IgD-negative memory B cell (primary cell): ENCODE measurements around the gene CCSER1. TPM values are rescaled to one million over a fixed set of nuclear protein-coding genes. Genes with fewer than 3 reads are reported as not detected.
"Not testable (repeated sequence)": the region's sequence is repeated elsewhere in the genome, so short reads cannot be mapped to it uniquely, and the experiment has no call there.

ENCODE experiments used
- H3K27ac Mint-ChIP-seq, 3 donors: one replicate each; pipeline ENCODE4 v1.8.0; 2020 to 2022; ENCODE audit warnings: mild to moderate bottlenecking in 3 of 3, mixed read lengths in 3 of 3, moderate library complexity in 1 of 3
- H3K27me3 Mint-ChIP-seq: one replicate; pipeline ENCODE4 v1.8.0; 2021; ENCODE audit warnings: mixed read lengths
- H3K36me3 Mint-ChIP-seq: one replicate; pipeline ENCODE4 v1.8.0; 2020; ENCODE audit warnings: mild to moderate bottlenecking, mixed read lengths
- H3K4me1 Mint-ChIP-seq, 3 donors: one replicate each; pipeline ENCODE4 v1.8.0; 2020 to 2022; ENCODE audit warnings: mixed read lengths in 3 of 3, mild to moderate bottlenecking in 1 of 3
- H3K4me3 Mint-ChIP-seq, 4 donors: one replicate each; pipeline ENCODE4 v1.8.0; 2020 to 2022; ENCODE audit warnings: mild to moderate bottlenecking in 4 of 4, mixed read lengths in 4 of 4, moderate library complexity in 3 of 4
- H3K9me3 Mint-ChIP-seq, 3 donors: one replicate each; pipeline ENCODE4 v1.8.0; 2020 to 2021; ENCODE audit warnings: mixed read lengths in 3 of 3, mild to moderate bottlenecking in 1 of 3
- polyA plus RNA-seq: library from polyadenylated mRNA; unstranded; fragments of 300-500 nt; fragmentation: Illumina TruSeq; gene quantifications from one replicate; pipeline ENCODE4 v1.2.3, GENCODE V29; 2021

CCSER1 gene
- polyA plus RNA-seq, 1 donor from 2014 or later: 4.7 TPM

DNA sequence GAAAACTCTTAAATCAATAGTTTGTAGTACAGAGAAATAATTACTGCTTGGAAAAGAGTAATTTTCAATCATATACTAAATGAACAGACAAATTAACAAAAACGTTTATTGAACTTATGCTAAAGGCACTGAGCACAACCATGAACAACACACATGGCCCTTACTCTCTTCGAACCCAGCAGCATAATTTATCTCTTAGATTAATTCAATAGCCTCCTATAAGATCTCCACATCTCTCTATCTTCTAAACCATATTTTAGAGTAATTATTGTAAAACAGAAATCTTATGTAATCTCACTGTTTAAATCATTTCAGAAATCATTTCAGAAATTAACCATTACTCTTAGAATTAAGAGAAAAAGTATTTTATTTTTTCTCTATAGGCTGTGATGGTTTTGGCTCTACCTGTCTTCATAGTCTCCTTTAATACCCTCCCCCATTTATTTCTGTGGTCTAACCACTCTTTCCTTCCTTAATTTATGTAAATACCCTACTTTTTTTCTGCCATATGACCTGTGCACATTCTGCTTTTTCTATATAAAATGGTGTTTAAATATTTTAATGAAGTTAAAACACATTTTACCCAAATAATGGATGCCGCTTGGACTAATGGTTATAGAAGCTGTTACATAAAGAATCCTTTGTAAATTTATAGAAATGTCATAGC is 218.5 kb downstream of the CCSER1 start:
- H3K4me3 Mint-ChIP-seq: no peak overlapping the region
- no peak overlapping the region for H3K27ac Mint-ChIP-seq
- peaks cover 0 to 4% (median 0%) of the 10 kb centered on the region in 3 donors for H3K4me1 Mint-ChIP-seq
- peaks cover 0 to 3% (median 0%) of the 10 kb centered on the region in 3 donors for H3K9me3 Mint-ChIP-seq
- no peaks in the 10 kb centered on the region for H3K36me3 Mint-ChIP-seq
- H3K27me3 Mint-ChIP-seq: no peaks in the 10 kb centered on the region

GRCh38 chr4:90349636-90350035 is 222.4 kb downstream of the CCSER1 start:
- no peak overlapping the region for H3K27ac Mint-ChIP-seq
- no peaks in the 10 kb centered on the region for H3K36me3 Mint-ChIP-seq
- H3K27me3 Mint-ChIP-seq: no peaks in the 10 kb centered on the region
- H3K4me1 Mint-ChIP-seq: peaks cover 0 to 4% (median 0%) of the 10 kb centered on the region in 3 donors
- peaks cover 0 to 3% (median 0%) of the 10 kb centered on the region in 3 donors for H3K9me3 Mint-ChIP-seq
- H3K4me3 Mint-ChIP-seq: no peak overlapping the region

DNA sequence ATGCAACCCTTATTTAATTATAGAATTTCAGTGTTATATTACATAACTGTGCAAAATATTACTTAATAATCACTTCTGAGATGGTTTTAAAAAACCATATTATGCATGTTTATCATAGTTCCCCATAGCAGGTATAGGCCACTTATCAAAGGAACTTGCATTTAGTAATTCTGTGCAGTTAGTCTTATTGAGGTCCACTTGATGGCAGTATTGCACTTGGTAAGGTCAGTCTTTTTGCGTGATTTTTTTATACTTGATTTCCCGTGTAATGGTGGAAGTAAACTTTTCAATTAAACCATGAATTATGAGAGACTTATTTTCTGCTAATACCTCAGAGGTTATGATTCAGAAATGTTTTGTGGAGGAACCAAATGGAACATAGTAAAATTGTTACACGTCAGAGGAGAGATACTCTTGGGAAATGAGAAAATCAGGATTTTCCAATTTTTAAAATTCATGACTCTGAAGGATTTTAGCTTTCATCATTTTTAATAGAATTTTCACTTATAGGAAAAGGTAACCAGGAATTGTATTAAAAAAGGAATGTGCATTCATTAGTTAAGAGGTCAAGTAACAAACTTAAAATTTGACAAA is 230.0 kb downstream of the CCSER1 start:
- H3K27ac Mint-ChIP-seq: no peak overlapping the region
- no peaks in the 10 kb centered on the region for H3K9me3 Mint-ChIP-seq
- no peaks in the 10 kb centered on the region for H3K27me3 Mint-ChIP-seq
- no peaks in the 10 kb centered on the region for H3K36me3 Mint-ChIP-seq
- no peak overlapping the region for H3K4me3 Mint-ChIP-seq
- H3K4me1 Mint-ChIP-seq: no peaks in the 10 kb centered on the region

DNA sequence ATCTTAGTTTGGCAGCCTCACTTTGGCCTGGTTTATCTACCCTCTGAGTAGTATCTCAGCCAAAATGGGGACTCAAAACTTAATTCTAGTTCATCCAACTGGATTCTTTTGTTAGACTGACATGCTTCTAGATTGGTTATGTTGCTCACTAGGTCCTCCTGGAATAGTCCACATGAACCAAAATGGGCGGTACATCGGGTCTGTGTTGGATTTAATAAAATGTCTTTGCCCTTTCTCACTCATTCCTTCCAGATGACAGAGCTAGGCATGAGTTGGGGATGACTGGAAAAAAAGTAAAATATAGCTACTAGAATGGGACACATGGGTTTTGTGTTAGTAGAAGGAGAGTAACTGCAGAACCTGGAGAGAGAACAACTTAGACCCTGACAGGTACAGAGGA is 247.9 kb downstream of the CCSER1 start:
- Mint-ChIP-seq H3K27ac (no peak overlapping the region), H3K9me3 (no peaks in the 10 kb centered on the region), H3K27me3 (no peaks in the 10 kb centered on the region), H3K4me1 (no peaks in the 10 kb centered on the region), H3K36me3 (no peaks in the 10 kb centered on the region), H3K4me3 (no peak overlapping the region)

- H3K9me3 Mint-ChIP-seq: no peaks in the 10 kb centered on the region
- H3K4me1 Mint-ChIP-seq: no peaks in the 10 kb centered on the region
- H3K4me3 Mint-ChIP-seq: no peak overlapping the region
- H3K36me3 Mint-ChIP-seq: no peaks in the 10 kb centered on the region
- H3K27ac Mint-ChIP-seq: no peak overlapping the region
- H3K27me3 Mint-ChIP-seq: no peaks in the 10 kb centered on the region
Observed at GRCh38 chr4:90393215-90393614, 266.0 kb downstream of the CCSER1 start.

GRCh38 chr4:90403781-90404180 is 276.6 kb downstream of the CCSER1 start:
- H3K4me3 Mint-ChIP-seq: no peak overlapping the region
- no peaks in the 10 kb centered on the region for H3K4me1 Mint-ChIP-seq
- peaks cover 0 to 2% (median 0%) of the 10 kb centered on the region in 3 donors for H3K9me3 Mint-ChIP-seq
- H3K27ac Mint-ChIP-seq: no peak overlapping the region
- peaks cover 2% of the 10 kb centered on the region for H3K36me3 Mint-ChIP-seq
- H3K27me3 Mint-ChIP-seq: no peaks in the 10 kb centered on the region

GRCh38 chr4:90407897-90408296 is 280.7 kb downstream of the CCSER1 start:
- H3K27me3 Mint-ChIP-seq, H3K4me1 Mint-ChIP-seq, H3K4me3 Mint-ChIP-seq, H3K9me3 Mint-ChIP-seq, H3K36me3 Mint-ChIP-seq, H3K27ac Mint-ChIP-seq: not testable (repeated sequence)

GRCh38 chr4:90412786-90413185 is 285.6 kb downstream of the CCSER1 start:
- H3K9me3 Mint-ChIP-seq, H3K4me3 Mint-ChIP-seq, H3K4me1 Mint-ChIP-seq, H3K27ac Mint-ChIP-seq, H3K36me3 Mint-ChIP-seq, H3K27me3 Mint-ChIP-seq: not testable (repeated sequence)

DNA sequence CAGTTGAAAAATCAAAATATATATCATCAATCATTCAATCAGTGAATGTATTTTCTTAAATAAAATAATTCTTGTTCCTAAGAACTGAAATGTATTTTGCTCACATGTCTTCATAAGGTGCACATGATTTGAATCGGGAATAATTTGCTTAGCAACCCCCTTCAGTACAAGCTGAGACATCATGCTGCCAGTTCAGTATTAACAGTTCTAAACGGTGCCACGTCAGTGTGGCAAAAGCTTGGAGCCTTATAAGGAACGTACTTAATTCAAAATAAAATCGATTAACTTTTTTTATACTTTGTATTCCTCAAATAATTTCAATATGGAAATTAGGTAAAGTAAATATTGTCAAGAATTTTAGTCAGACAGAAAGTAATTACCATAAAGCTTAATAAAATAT is 287.9 kb downstream of the CCSER1 start:
- Mint-ChIP-seq H3K4me3 (no peak overlapping the region), H3K4me1 (no peaks in the 10 kb centered on the region), H3K36me3 (no peaks in the 10 kb centered on the region), H3K27me3 (no peaks in the 10 kb centered on the region), H3K9me3 (peaks cover 2 to 7% (median 3%) of the 10 kb centered on the region in 3 donors), H3K27ac (no peak overlapping the region)

- Mint-ChIP-seq H3K9me3 (no peaks in the 10 kb centered on the region), H3K4me1 (no peaks in the 10 kb centered on the region), H3K36me3 (no peaks in the 10 kb centered on the region), H3K27ac (no peak overlapping the region), H3K27me3 (no peaks in the 10 kb centered on the region), H3K4me3 (no peak overlapping the region)
Observed at GRCh38 chr4:90419124-90419711, 292.0 kb downstream of the CCSER1 start.

GRCh38 chr4:90421161-90421560 is 294.0 kb downstream of the CCSER1 start:
- H3K4me1 Mint-ChIP-seq: no peaks in the 10 kb centered on the region
- H3K36me3 Mint-ChIP-seq: no peaks in the 10 kb centered on the region
- H3K4me3 Mint-ChIP-seq: no peak overlapping the region
- no peaks in the 10 kb centered on the region for H3K9me3 Mint-ChIP-seq
- no peaks in the 10 kb centered on the region for H3K27me3 Mint-ChIP-seq
- no peak overlapping the region for H3K27ac Mint-ChIP-seq

DNA sequence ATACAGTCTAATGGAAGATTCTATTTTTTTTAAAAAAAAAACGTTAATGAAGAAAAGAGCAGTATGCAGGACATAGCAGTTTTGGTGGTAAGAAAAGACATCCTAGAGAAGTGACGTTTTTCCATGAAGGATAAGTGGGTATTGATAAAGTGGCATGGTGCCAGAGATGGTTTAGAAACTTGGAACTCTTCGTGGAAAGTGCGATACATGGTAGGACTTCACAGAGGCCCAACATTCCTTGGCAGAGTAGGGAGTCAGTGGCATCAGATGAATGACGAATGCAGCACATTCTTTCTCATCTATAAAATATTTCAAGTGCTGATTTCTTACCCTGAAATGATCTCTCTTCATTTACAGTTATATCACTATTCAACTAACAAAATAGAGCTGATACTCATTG is 298.7 kb downstream of the CCSER1 start:
- H3K27ac Mint-ChIP-seq: no peak overlapping the region
- no peaks in the 10 kb centered on the region for H3K9me3 Mint-ChIP-seq
- no peak overlapping the region for H3K4me3 Mint-ChIP-seq
- H3K4me1 Mint-ChIP-seq: no peaks in the 10 kb centered on the region
- H3K36me3 Mint-ChIP-seq: no peaks in the 10 kb centered on the region
- H3K27me3 Mint-ChIP-seq: no peaks in the 10 kb centered on the region

DNA sequence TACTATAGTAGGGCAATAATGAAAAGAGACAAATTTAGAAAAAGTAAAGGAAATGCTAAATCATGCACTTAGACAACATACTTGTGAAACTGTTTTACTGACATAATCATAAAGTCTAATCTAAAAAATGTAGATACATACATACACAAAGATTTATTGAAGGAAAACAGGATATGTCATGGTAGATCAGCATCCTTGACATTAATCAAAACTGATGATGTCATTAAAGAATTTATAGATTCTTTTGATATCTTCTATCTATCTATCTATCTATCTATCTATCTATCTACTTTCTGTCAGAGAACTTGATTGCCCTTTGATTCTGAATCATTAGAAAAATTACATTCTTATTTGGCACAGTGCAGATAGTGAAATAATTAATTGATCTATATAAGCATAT is 311.3 kb downstream of the CCSER1 start:
- Mint-ChIP-seq H3K27ac (no peak overlapping the region), H3K4me3 (no peak overlapping the region), H3K4me1 (no peaks in the 10 kb centered on the region), H3K27me3 (no peaks in the 10 kb centered on the region), H3K9me3 (no peaks in the 10 kb centered on the region), H3K36me3 (peaks cover 1% of the 10 kb centered on the region)

DNA sequence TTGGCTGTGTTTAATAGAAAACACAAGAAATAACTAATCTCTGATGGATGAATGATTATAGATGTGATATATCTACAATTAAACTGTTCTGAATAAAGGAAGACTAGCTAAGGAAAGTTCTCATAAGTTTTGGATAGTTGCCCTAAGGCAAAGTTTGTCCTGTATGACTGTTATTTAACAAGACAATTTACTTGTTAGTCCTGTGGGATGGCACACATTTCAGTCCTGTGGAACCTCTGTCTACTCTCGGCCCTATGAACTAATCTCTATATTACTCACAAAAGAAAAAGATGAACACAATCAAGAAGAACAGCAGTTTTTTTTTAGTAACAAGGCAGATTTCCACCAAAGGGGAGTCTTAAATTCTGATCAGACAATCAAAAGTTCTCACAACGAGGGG is 314.6 kb downstream of the CCSER1 start:
- Mint-ChIP-seq H3K9me3 (no peaks in the 10 kb centered on the region), H3K27ac (no peak overlapping the region), H3K36me3 (peaks cover 4% of the 10 kb centered on the region), H3K27me3 (no peaks in the 10 kb centered on the region), H3K4me1 (no peaks in the 10 kb centered on the region), H3K4me3 (no peak overlapping the region)

DNA sequence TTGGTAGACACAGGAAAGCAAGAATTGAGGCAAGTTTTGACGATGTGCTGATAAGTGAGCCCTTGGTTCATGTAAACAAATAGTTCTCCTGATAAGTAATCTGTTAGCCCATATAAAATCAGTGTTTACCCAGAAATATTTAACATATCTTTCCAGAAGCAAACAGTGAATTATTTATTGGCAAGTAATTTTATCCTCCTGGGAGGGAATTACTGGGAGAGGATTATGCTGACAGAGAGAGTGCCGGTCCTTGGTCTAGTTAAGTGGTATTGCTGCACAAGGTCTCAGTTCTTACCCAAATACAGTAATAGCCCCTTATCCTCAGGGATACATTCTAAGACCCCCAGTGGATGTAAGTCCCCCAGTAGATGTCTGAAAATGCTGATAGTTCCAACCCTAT is 315.4 kb downstream of the CCSER1 start:
- Mint-ChIP-seq H3K27ac (no peak overlapping the region), H3K4me1 (no peaks in the 10 kb centered on the region), H3K36me3 (peaks cover 2% of the 10 kb centered on the region), H3K27me3 (no peaks in the 10 kb centered on the region), H3K9me3 (no peaks in the 10 kb centered on the region), H3K4me3 (no peak overlapping the region)

DNA sequence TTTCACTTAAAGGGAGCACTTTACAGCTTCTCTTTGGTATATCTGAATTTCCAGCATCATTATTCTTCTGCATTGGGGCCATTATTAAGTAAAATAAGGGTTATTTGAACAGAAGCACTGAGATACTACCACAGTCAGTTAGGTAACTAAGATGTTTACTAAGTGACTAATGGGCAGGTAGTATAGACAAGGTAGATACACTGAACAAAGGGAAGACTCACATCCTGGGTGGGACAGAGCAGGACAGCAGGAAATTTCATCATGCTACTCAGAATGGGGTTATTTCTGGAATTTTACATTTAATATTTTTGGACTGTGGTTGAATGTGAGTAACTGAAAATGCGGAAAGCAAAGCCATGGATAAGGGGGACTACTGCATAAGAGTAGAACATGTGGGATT is 316.0 kb downstream of the CCSER1 start:
- Mint-ChIP-seq H3K36me3 (peaks cover 2% of the 10 kb centered on the region), H3K27me3 (no peaks in the 10 kb centered on the region), H3K27ac (no peak overlapping the region), H3K4me1 (no peaks in the 10 kb centered on the region), H3K9me3 (no peaks in the 10 kb centered on the region), H3K4me3 (no peak overlapping the region)
